HepG2 (cell line): ENCODE measurements around the gene TRIM2. TPM values are rescaled to one million over a fixed set of nuclear protein-coding genes. Genes with fewer than 3 reads are reported as not detected.

Experiments
- ATAC-seq: fragments of 200-7000 bp; cut with Tn5 transposase; 3 replicates; pipeline ENCODE4 v1.9.1; 2020; ENCODE audit warnings: mild to moderate bottlenecking, moderate library complexity
- BruUV-seq: library from RNA; stranded (reverse); fragments of 400-500 nt; replicated peaks from 2 replicates; lab custom pipeline; 2021; lab: Mats Ljungman, UMichigan
- CTCF ChIA-PET: fragments of 300-600 bp; formaldehyde crosslinking; extraction: SDS; loops from one replicate; lab custom pipeline; 2021; ENCODE audit warnings: low total read pairs, inconsistent platforms, low intra/inter-chr PET ratio; lab: Yijun Ruan, JAX
- POLR2A ChIA-PET: fragments of 350-600 bp; sonication (Branson Sonifier 250); formaldehyde crosslinking; loops from one replicate; lab custom pipeline; 2020; ENCODE audit warnings: antibody characterized with exemption, inconsistent platforms; lab: Yijun Ruan, JAX
- DNase-seq: peaks from one replicate; pipeline ENCODE4 v3.0.0-alpha.2; 2015; ENCODE audit warnings: low spot score
- FAIRE-seq: peaks from 3 replicates; lab custom pipeline; 2011; peaks lifted over from hg19 to GRCh38; lab: Jason Lieb, UNC
- H2AFZ ChIP-seq: one replicate; pipeline ENCODE4 v1.6.1; 2011; ENCODE audit warnings: low read length, inconsistent platforms
- H3K27ac ChIP-seq: fragments of 300-600 bp; 3 replicates; pipeline ENCODE4 v1.8.0; 2011; ENCODE audit warnings: mixed run types, mild to moderate bottlenecking, mixed read lengths, low read length, inconsistent platforms; ENCODE audit not compliant: insufficient read depth; ENCODE audit errors: extremely low read length
- H3K27me3 ChIP-seq, 2 experiments: fragments of 200-600 bp in 1 of 2; 2 replicates in 1 of 2; 3 replicates in 1 of 2; pipeline versions ENCODE4 v1.6.0 to v1.8.0; 2011; ENCODE audit warnings: low read length in 2 of 2, mild to moderate bottlenecking in 2 of 2, moderate library complexity in 2 of 2, inconsistent platforms in 1 of 2; ENCODE audit not compliant: insufficient read depth in 2 of 2, control insufficient read depth in 1 of 2
- H3K36me3 ChIP-seq, 2 experiments: fragments of 200-600 bp in 1 of 2; replicated peaks in 1 of 2; 2 replicates in 1 of 2; 3 replicates in 1 of 2; pipeline versions ENCODE4 v1.5.1 to v1.8.0; 2011; ENCODE audit warnings: low read length in 2 of 2, inconsistent platforms in 1 of 2; ENCODE audit not compliant: insufficient read depth in 2 of 2, control insufficient read depth in 1 of 2
- H3K4me1 ChIP-seq: 2 replicates; pipeline ENCODE4 v1.5.1; 2012; ENCODE audit warnings: low read length, inconsistent platforms; ENCODE audit not compliant: insufficient read depth
- H3K4me2 ChIP-seq: 2 replicates; pipeline ENCODE4 v1.6.0; 2011; ENCODE audit warnings: low read depth, low read length, inconsistent platforms
- H3K4me3 ChIP-seq, 3 experiments: fragments of 200-600 bp in 1 of 3; sonication (generic), shearing (Covaris generic) in 1 of 3; replicated peaks in 1 of 3; 2 replicates each; pipeline ENCODE4 v1.5.1; 2011 to 2016; ENCODE audit warnings: low read length in 3 of 3, inconsistent platforms in 2 of 3, low read depth in 2 of 3, mild to moderate bottlenecking in 2 of 3, control low read depth in 1 of 3, mixed read lengths in 1 of 3; ENCODE audit not compliant: insufficient read depth in 1 of 3
- H3K79me2 ChIP-seq: one replicate; pipeline ENCODE4 v1.6.1; 2011; ENCODE audit warnings: low read length, inconsistent platforms; ENCODE audit not compliant: insufficient read depth
- H3K9ac ChIP-seq: 2 replicates; pipeline ENCODE4 v1.6.0; 2011; ENCODE audit warnings: mild to moderate bottlenecking, low read depth, low read length, inconsistent platforms; ENCODE audit not compliant: insufficient read depth
- H3K9me3 ChIP-seq: 2 replicates; pipeline ENCODE4 v1.5.1; 2012; ENCODE audit warnings: mild to moderate bottlenecking, low read length
- H4K20me1 ChIP-seq: 2 replicates; pipeline ENCODE4 v1.6.0; 2011; ENCODE audit warnings: inconsistent platforms, mild to moderate bottlenecking, low read length, moderate library complexity; ENCODE audit not compliant: insufficient read depth
- DNMT3B ChIP-seq: conservative IDR thresholded peaks from 2 replicates; pipeline ENCODE4 v1.6.1; 2016; ENCODE audit warnings: missing biosample characterization, control low read depth
- DR1 ChIP-seq: sonication (generic); formaldehyde crosslinking; IDR thresholded peaks from 2 replicates; pipeline ENCODE4 v1.8.0; 2021; ENCODE audit warnings: mild to moderate bottlenecking, missing genetic modification reagents, inconsistent platforms
- POGZ ChIP-seq: sonication (generic); formaldehyde crosslinking; IDR thresholded peaks from 2 replicates; pipeline ENCODE4 v1.4.0; 2020; ENCODE audit warnings: mild to moderate bottlenecking, missing genetic modification reagents
- REXO4 ChIP-seq: sonication (generic); formaldehyde crosslinking; IDR thresholded peaks from 2 replicates; pipeline ENCODE4 v1.8.0; 2022; ENCODE audit warnings: missing genetic modification reagents, mild to moderate bottlenecking, borderline replicate concordance
- ZFY ChIP-seq: sonication (generic); formaldehyde crosslinking; IDR thresholded peaks from 2 replicates; pipeline ENCODE4 v1.4.0; 2020; ENCODE audit warnings: missing genetic modification reagents
- ZNF24 ChIP-seq: fragments of 450-650 bp; IDR thresholded peaks from 2 replicates; pipeline ENCODE4 v1.6.1; 2017; ENCODE audit warnings: antibody characterized with exemption, mild to moderate bottlenecking
- ZNF253 ChIP-seq: sonication (generic); formaldehyde crosslinking; IDR thresholded peaks from 2 replicates; pipeline ENCODE4 v1.8.0; 2022; ENCODE audit warnings: mild to moderate bottlenecking, missing genetic modification reagents, borderline replicate concordance
- WGBS: methylation state at CpG from one replicate; pipeline ENCODE4 v1.1.6; 2017; ENCODE audit warnings: low lambda C conversion rate; 5-methylcytosine and 5-hydroxymethylcytosine counted together
- in situ Hi-C: cut with HindIII; loops from 2 replicates; pipeline ENCODE4 v1.10.0; 2017; ENCODE audit warnings: low pct_unique_long_range_greater_than_20kb; ENCODE audit not compliant: extremely low pct_ligation_motif_present
- intact Hi-C: fragments of 100-400 bp; cut with micrococcal nuclease; formaldehyde crosslinking; loops from one replicate; pipeline ENCODE4 v1.10.0; 2022; ENCODE audit not compliant: unreplicated experiment
- polyA plus RNA-seq, 8 experiments: library from polyadenylated mRNA; depleted of rRNA in 3 of 8; stranded (reverse) in 7 of 8; unstranded in 1 of 8; fragments of >200 nt; fragmentation: Illumina TruSeq in 4 of 8; extraction: Trizol in 4 of 8; gene quantifications; 2 replicates each; pipeline versions ENCODE4 v1.2.1 to v1.2.3, GENCODE V29; 2011 to 2016; ENCODE audit warnings: low read depth in 4 of 8, missing spikeins in 1 of 8, mixed read lengths in 1 of 8; ENCODE audit not compliant: insufficient read depth in 1 of 8
- total RNA-seq, 5 experiments: library from RNA; depleted of rRNA; stranded (reverse); fragments of >200 nt; fragmentation: Illumina TruSeq; extraction: Trizol; gene quantifications; 2 replicates each; pipeline ENCODE4 v1.2.3, GENCODE V29; 2016; ENCODE audit warnings: low read depth in 1 of 5
- TF ChIP-seq, protein P1 (sequence below): IDR thresholded peaks from 2 replicates; pipeline ENCODE4 v1.6.1; 2016; ENCODE audit warnings: missing genetic modification reagents, missing compliant biosample characterization
- TF ChIP-seq, protein P2 (sequence below): sonication (generic); formaldehyde crosslinking; IDR thresholded peaks from 2 replicates; pipeline ENCODE4 v1.4.0; 2020; ENCODE audit warnings: missing genetic modification reagents, borderline replicate concordance
- TF ChIP-seq, protein P3 (sequence below): sonication (generic); formaldehyde crosslinking; IDR thresholded peaks from 2 replicates; pipeline ENCODE4 v1.4.0; 2020; ENCODE audit warnings: mild to moderate bottlenecking, missing genetic modification reagents
- TF ChIP-seq, protein P4 (sequence below): sonication (generic); formaldehyde crosslinking; IDR thresholded peaks from 2 replicates; pipeline ENCODE4 v1.5.1; 2020; ENCODE audit warnings: mild to moderate bottlenecking, missing genetic modification reagents, moderate library complexity

The TRIM2 gene
- total and polyA plus RNA-seq, 2 of the 13 experiments (the other 11 are each of a cell fraction or from before 2014, with no cell fraction given), result 2.1 to 4.2 TPM

DNA sequence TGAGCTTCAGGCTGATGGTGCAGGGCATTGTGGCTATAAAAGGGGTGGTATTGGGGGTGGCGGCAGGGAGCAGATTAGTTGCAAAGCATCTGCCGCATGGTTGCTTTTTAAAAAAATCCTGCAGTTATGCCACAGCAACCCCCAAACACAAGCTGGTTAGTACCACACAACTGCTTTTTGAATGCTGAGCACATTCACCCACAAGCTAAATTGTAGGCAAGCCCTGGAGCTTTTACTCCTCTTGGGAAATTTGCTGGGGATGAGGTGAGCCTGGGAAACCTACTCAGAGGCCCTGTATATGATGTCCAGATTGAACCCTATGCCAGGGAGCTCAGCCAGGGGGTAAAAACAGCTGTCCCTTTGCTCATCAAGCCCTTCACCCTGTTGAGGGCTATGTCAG lies 33.8 kb upstream of the TRIM2 start:
- DNase-seq, result no peak
- H3K36me3 ChIP-seq, result no peaks in the 10 kb centered on the region
- BruUV-seq, result no TSS peak
- no peaks in the 10 kb centered on the region for H3K27me3 ChIP-seq
- no peak for ATAC-seq
- no peaks in the 10 kb centered on the region for H4K20me1 ChIP-seq
- intact Hi-C loops (no loop called here), in situ Hi-C loops (no loop called here)
- no peak overlapping the region for H3K4me2 ChIP-seq
- 96% methylated on average over 2 of the region's 2 CpGs for WGBS
- no peak overlapping the region for H2AFZ ChIP-seq
- no peaks in the 10 kb centered on the region for H3K79me2 ChIP-seq
- POLR2A ChIA-PET, result no interaction called here
- TF ChIP-seq DR1 (CRISPR knock-in tag), result no peak
- no peak overlapping the region for H3K4me3 ChIP-seq
- H3K4me1 ChIP-seq, result peaks cover 13% of the 10 kb centered on the region
- no peak for FAIRE-seq
- CTCF ChIA-PET, result no interaction called here
- no peaks in the 10 kb centered on the region for H3K9me3 ChIP-seq
- H3K9ac ChIP-seq, result no peak overlapping the region
- H3K27ac ChIP-seq, result no peak overlapping the region

DNA sequence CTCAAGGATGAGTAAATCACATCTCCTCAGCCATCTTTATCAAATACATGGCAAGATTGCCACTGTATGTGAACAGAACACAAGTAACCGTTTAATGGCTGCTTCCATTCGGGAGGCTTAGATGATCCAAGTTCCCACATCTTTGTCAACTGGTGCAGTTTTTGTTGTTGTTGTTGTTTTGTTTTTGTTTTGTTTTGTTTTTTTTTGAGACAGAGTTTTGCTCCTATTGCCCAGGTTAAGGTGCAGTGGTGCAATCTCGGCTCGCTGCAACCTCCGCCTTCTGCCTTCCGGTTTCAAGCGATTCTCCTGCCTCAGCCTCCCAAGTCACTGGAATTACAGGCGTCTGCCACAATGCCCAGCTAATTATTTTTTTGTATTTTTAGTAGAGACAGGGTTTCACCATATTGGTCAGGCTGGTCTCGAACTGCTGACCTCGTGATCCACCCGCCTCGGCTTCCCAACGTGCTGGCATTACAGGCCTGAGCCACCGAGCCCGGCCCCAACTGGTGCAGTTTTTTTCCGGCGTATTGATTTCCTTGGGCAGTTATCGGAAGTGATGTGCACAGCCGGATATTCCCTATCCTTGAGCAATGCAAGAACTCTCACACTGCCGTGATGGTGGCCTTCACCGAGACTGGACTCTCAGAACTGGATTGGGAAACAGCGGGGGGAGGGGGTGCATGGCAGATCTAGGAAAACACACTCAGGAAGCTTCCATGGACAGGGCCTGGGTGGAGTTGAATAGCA lies 29.2 kb upstream of the TRIM2 start:
- ChIA-PET POLR2A (no interaction called here), CTCF (no interaction called here)
- in situ Hi-C loops (no loop called here), intact Hi-C loops (no loop called here)
- Histone ChIP-seq H3K27ac (peak overlapping the region; percentile 26), H2AFZ (no peak overlapping the region), H3K9ac (no peak overlapping the region), H3K36me3 (no peaks in the 10 kb centered on the region), H3K4me1 (peaks cover 4% of the 10 kb centered on the region; the same call in 1 of the 2 replicates), H4K20me1 (no peaks in the 10 kb centered on the region), H3K9me3 (no peaks in the 10 kb centered on the region), H3K4me3 (no peak overlapping the region), H3K4me2 (no peak overlapping the region), H3K79me2 (no peaks in the 10 kb centered on the region), H3K27me3 (peaks cover 1 to 2% of the 10 kb centered on the region in 2 experiments; a peak in 2 of 5 replicates)
- ATAC-seq, result peak; percentile 87
- peak; percentile 66 for FAIRE-seq
- TSS peak; percentile 100 for BruUV-seq
- WGBS, result 35% methylated on average over 22 of the region's 22 CpGs
- DNase-seq, result peak; percentile 79
- TF ChIP-seq POGZ (peak; percentile 94), DNMT3B (CRISPR knock-in tag) (0 out of 2 replicates have a peak, but pooled peaks have one; percentile 43), ZNF253 (CRISPR knock-in tag) (no peak), REXO4 (CRISPR knock-in tag) (no peak), ZNF24 (peak; percentile 87), ZFY (CRISPR knock-in tag) (peak; percentile 55; the same call in 1 of the 2 replicates)
- TF ChIP-seq, protein P1, sequence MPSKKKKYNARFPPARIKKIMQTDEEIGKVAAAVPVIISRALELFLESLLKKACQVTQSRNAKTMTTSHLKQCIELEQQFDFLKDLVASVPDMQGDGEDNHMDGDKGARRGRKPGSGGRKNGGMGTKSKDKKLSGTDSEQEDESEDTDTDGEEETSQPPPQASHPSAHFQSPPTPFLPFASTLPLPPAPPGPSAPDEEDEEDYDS (CRISPR knock-in tag), result no peak
- TF ChIP-seq, protein P2, sequence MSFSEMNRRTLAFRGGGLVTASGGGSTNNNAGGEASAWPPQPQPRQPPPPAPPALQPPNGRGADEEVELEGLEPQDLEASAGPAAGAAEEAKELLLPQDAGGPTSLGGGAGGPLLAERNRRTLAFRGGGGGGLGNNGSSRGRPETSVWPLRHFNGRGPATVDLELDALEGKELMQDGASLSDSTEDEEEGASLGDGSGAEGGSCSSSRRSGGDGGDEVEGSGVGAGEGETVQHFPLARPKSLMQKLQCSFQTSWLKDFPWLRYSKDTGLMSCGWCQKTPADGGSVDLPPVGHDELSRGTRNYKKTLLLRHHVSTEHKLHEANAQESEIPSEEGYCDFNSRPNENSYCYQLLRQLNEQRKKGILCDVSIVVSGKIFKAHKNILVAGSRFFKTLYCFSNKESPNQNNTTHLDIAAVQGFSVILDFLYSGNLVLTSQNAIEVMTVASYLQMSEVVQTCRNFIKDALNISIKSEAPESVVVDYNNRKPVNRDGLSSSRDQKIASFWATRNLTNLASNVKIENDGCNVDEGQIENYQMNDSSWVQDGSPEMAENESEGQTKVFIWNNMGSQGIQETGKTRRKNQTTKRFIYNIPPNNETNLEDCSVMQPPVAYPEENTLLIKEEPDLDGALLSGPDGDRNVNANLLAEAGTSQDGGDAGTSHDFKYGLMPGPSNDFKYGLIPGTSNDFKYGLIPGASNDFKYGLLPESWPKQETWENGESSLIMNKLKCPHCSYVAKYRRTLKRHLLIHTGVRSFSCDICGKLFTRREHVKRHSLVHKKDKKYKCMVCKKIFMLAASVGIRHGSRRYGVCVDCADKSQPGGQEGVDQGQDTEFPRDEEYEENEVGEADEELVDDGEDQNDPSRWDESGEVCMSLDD (CRISPR knock-in tag), result no peak
- TF ChIP-seq, protein P3, sequence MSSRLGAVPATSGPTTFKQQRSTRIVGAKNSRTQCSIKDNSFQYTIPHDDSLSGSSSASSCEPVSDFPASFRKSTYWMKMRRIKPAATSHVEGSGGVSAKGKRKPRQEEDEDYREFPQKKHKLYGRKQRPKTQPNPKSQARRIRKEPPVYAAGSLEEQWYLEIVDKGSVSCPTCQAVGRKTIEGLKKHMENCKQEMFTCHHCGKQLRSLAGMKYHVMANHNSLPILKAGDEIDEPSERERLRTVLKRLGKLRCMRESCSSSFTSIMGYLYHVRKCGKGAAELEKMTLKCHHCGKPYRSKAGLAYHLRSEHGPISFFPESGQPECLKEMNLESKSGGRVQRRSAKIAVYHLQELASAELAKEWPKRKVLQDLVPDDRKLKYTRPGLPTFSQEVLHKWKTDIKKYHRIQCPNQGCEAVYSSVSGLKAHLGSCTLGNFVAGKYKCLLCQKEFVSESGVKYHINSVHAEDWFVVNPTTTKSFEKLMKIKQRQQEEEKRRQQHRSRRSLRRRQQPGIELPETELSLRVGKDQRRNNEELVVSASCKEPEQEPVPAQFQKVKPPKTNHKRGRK (CRISPR knock-in tag), result no peak
- TF ChIP-seq, protein P4, sequence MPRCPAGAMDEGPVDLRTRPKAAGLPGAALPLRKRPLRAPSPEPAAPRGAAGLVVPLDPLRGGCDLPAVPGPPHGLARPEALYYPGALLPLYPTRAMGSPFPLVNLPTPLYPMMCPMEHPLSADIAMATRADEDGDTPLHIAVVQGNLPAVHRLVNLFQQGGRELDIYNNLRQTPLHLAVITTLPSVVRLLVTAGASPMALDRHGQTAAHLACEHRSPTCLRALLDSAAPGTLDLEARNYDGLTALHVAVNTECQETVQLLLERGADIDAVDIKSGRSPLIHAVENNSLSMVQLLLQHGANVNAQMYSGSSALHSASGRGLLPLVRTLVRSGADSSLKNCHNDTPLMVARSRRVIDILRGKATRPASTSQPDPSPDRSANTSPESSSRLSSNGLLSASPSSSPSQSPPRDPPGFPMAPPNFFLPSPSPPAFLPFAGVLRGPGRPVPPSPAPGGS (CRISPR knock-in tag), result no peak
